Nephron progenitor cell (in vitro differentiated cells): Measurements from ENCODE around the gene BRAT1.
"Not testable (repeated sequence)": the region's sequence is repeated elsewhere in the genome, so short reads cannot be mapped to it uniquely, and the experiment has no call there.

Experiments
- DNase-seq: peaks from one replicate; pipeline ENCODE4 v3.0.0; 2021
- H3K27ac Mint-ChIP-seq: 2 replicates; pipeline ENCODE4 v1.8.0; 2021; ENCODE audit warnings: mild to moderate bottlenecking, moderate library complexity, mixed read lengths
- H3K27me3 Mint-ChIP-seq: 2 replicates; pipeline ENCODE4 v1.8.0; 2021; ENCODE audit warnings: mild to moderate bottlenecking, low read depth, mixed read lengths; ENCODE audit not compliant: poor library complexity
- H3K36me3 Mint-ChIP-seq: 2 replicates; pipeline ENCODE4 v1.8.0; 2021; ENCODE audit warnings: low read depth, mixed read lengths
- H3K4me1 Mint-ChIP-seq: 2 replicates; pipeline ENCODE4 v1.8.0; 2021; ENCODE audit warnings: mixed read lengths
- H3K4me3 Mint-ChIP-seq: 2 replicates; pipeline ENCODE4 v1.8.0; 2021; ENCODE audit warnings: mild to moderate bottlenecking, moderate library complexity, mixed read lengths
- H3K9me3 Mint-ChIP-seq: 2 replicates; pipeline ENCODE4 v1.8.0; 2021; ENCODE audit warnings: mild to moderate bottlenecking, moderate library complexity, mixed read lengths
- TF ChIP-seq, protein P1 (sequence below): fragments of 200-600 bp; sonication (generic); IDR thresholded peaks from 2 replicates; pipeline ENCODE4 v1.5.0; 2021; ENCODE audit warnings: antibody characterized with exemption

Gene BRAT1

DNA sequence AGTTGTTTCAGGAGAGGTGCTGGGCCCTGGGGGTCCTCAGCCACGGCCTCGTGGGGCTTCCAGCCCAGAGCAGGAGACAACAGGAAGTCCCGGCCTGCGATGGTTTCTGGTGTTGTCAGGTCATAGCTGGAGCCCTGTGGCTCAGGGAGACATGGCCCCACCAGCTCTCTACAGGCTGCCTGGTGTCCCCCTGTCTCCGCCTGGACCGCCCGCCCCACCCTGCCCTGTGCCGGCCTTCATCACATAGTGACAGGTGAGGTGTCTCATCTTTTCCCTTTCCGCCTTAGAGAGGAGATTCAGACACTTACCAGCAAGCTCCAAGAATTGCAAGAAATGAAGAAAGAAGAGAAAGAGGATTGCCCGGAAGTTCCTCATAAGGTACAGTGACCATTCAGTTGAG is 39.3 kb upstream of the BRAT1 start:
- H3K27ac Mint-ChIP-seq, result no peak overlapping the region
- DNase-seq, result no peak
- H3K9me3 Mint-ChIP-seq, result no peaks in the 10 kb centered on the region
- TF ChIP-seq, protein P1, sequence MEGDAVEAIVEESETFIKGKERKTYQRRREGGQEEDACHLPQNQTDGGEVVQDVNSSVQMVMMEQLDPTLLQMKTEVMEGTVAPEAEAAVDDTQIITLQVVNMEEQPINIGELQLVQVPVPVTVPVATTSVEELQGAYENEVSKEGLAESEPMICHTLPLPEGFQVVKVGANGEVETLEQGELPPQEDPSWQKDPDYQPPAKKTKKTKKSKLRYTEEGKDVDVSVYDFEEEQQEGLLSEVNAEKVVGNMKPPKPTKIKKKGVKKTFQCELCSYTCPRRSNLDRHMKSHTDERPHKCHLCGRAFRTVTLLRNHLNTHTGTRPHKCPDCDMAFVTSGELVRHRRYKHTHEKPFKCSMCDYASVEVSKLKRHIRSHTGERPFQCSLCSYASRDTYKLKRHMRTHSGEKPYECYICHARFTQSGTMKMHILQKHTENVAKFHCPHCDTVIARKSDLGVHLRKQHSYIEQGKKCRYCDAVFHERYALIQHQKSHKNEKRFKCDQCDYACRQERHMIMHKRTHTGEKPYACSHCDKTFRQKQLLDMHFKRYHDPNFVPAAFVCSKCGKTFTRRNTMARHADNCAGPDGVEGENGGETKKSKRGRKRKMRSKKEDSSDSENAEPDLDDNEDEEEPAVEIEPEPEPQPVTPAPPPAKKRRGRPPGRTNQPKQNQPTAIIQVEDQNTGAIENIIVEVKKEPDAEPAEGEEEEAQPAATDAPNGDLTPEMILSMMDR, result no peak
- H3K4me1 Mint-ChIP-seq, result peaks cover 18% of the 10 kb centered on the region
- peaks cover 37% of the 10 kb centered on the region for H3K36me3 Mint-ChIP-seq
- no peak overlapping the region for H3K4me3 Mint-ChIP-seq
- peaks cover 2% of the 10 kb centered on the region for H3K27me3 Mint-ChIP-seq

DNA sequence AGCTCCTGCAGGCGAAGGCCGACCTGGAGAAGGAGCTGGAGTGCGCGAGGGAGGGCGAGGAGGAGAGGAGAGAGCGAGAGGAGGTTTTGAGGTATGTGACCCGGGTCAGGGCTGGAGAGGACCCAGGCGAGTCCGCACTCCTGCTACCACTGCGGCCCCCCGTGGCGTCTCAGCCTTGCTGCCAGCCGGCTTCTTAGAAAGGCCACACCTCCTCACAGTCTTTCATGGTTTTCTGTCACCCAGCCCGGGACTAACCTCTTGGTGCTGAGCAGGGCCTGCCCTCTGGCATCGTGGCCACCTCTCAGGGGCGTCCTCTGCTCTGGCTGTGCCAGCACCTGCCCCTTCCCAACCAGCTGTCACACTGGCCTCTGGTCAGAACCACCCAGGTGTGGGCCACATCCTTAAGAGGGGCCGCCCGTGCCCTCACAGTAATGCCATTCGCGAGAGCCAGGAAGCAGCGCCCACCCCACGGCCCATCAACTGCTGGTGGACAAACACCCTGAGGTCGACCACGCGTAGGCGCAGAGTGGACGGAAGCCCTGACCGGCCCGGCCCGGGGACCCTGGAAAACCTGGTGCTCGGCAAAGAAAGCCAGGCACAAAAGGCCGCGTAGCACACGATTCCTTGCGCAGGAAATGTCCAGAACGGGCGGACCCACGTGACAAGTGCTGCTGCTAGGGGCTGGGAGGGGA is 37.9 kb upstream of the BRAT1 start:
- Mint-ChIP-seq H3K27me3 (peaks cover 6% of the 10 kb centered on the region), H3K9me3 (no peaks in the 10 kb centered on the region), H3K36me3 (peaks cover 30% of the 10 kb centered on the region), H3K4me1 (peaks cover 12% of the 10 kb centered on the region), H3K27ac (no peak overlapping the region), H3K4me3 (no peak overlapping the region)
- DNase-seq, result no peak
- TF ChIP-seq, protein P1, result no peak

- Mint-ChIP-seq H3K36me3 (peaks cover 30% of the 10 kb centered on the region), H3K27me3 (peaks cover 4% of the 10 kb centered on the region), H3K27ac (no peak overlapping the region), H3K4me1 (peaks cover 15% of the 10 kb centered on the region), H3K9me3 (no peaks in the 10 kb centered on the region), H3K4me3 (no peak overlapping the region)
- no peak for DNase-seq
- TF ChIP-seq, protein P1, result no peak
Measured at GRCh38 chr7:2592375-2592865, 37.1 kb upstream of the BRAT1 start.

DNA sequence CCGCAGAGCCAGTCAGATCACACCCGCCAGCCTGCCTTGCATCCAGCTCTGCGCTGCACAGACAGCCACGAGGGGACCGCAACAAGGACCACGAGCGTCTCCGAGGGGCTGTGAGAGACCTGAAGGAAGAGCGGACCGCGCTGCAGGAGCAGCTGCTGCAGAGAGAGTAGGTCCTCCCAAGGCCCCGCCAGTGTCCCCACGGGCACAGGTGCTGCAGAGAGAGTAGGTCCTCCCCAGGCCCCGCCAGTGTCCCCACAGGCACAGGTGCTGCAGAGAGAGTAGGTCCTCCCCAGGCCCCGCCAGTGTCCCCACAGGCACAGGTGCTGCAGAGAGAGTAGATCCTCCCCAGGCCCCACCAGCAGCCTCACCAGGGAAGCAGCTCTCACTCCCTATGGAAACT is 34.6 kb upstream of the BRAT1 start:
- H3K4me1 Mint-ChIP-seq, result peaks cover 25% of the 10 kb centered on the region
- DNase-seq, H3K27me3 Mint-ChIP-seq, H3K4me3 Mint-ChIP-seq, H3K9me3 Mint-ChIP-seq: not testable (repeated sequence)
- peak overlapping the region; percentile 97 for H3K27ac Mint-ChIP-seq
- peaks cover 25% of the 10 kb centered on the region for H3K36me3 Mint-ChIP-seq

- Mint-ChIP-seq H3K27ac (no peak overlapping the region), H3K9me3 (no peaks in the 10 kb centered on the region), H3K36me3 (peaks cover 23% of the 10 kb centered on the region), H3K4me3 (no peak overlapping the region), H3K4me1 (peaks cover 25% of the 10 kb centered on the region), H3K27me3 (peaks cover 4% of the 10 kb centered on the region)
- TF ChIP-seq, protein P1, result no peak
- DNase-seq, result no peak
Measured at GRCh38 chr7:2589341-2589740, 34.0 kb upstream of the BRAT1 start.

DNA sequence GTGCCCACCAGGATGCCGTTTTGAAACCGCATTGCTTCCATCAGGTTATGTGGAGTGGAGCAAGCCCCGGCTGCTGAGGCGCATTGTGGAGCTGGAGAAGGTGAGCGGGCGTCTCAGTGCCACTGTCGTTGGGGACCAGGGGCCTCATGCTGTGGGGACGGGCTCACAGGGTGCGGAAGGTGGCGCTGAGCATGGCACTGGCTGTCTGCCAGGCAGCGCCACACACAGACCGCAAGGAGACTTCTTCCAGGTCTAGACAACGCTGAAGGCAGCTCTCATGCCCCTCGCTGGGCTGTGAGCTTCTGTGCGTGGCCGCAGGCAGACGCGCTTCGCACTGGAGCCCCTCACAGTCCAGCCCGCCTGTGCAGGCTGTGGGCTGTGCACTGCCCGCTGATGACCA is 32.5 kb upstream of the BRAT1 start:
- DNase-seq, result no peak
- TF ChIP-seq, protein P1, result no peak
- no peaks in the 10 kb centered on the region for H3K9me3 Mint-ChIP-seq
- no peak overlapping the region for H3K4me3 Mint-ChIP-seq
- H3K27me3 Mint-ChIP-seq, result peaks cover 4% of the 10 kb centered on the region
- no peak overlapping the region for H3K27ac Mint-ChIP-seq
- H3K4me1 Mint-ChIP-seq, result peaks cover 33% of the 10 kb centered on the region
- H3K36me3 Mint-ChIP-seq, result peaks cover 21% of the 10 kb centered on the region
